ENCODE measurements around the gene CRYBG2. TPM values are rescaled to one million over a fixed set of nuclear protein-coding genes. Genes with fewer than 3 reads are reported as not detected.

The CRYBG2 gene
- polyA plus RNA-seq, 3 donors = 0.52 TPM; not detected in 2

- peaks cover 7% of the 10 kb centered on the region for H3K4me1 Mint-ChIP-seq
- Histone ChIP-seq H3K4me1 (ENCODE audit: control insufficient read depth in 1 of 2, insufficient read depth in 2 of 2, low read length in 2 of 2) (peaks cover 6 to 10% of the 10 kb centered on the region in 2 donors), H3K36me3 (replicated peaks in 1 of 2; ENCODE audit: control insufficient read depth in 1 of 2, insufficient read depth in 2 of 2, low read length in 2 of 2) (no peaks in the 10 kb centered on the region), H3K9ac (ENCODE audit: insufficient read depth, low read length, poor library complexity, severe bottlenecking) (no peak overlapping the region), H3K27me3 (ENCODE audit: control insufficient read depth in 2 of 2, insufficient read depth in 2 of 2, low read length in 2 of 2) (no peaks in the 10 kb centered on the region), H2AFZ (ENCODE audit: insufficient read depth, low read depth, low read length, poor library complexity, severe bottlenecking) (no peak overlapping the region), H3K79me2 (ENCODE audit: insufficient read depth, low read length) (no peaks in the 10 kb centered on the region), H3K9me3 (replicated peaks in 1 of 2; ENCODE audit: control insufficient read depth in 1 of 2, insufficient read depth in 1 of 2, low read length in 2 of 2) (no peaks in the 10 kb centered on the region), H3K27ac (ENCODE audit: low read depth in 1 of 2, low read length in 2 of 2) (no peak overlapping the region), H4K20me1 (ENCODE audit: insufficient read depth, low read length) (no peaks in the 10 kb centered on the region), H3K4me3 (replicated peaks in 1 of 3; ENCODE audit: low read depth in 2 of 3, low read length in 3 of 3) (no peak overlapping the region), H3K4me2 (replicated peaks; ENCODE audit: extremely low read depth, low read length, poor library complexity, severe bottlenecking) (no peak overlapping the region)
- no peak for TF ChIP-seq CTCF (IDR thresholded peaks at IDR 0.05)
- H3K9me3 Mint-ChIP-seq = no peaks in the 10 kb centered on the region
- intact Hi-C loops (cut with micrococcal nuclease) = no loop called here
- WGBS (ENCODE audit: insufficient coverage) = no CpG with 5 or more reads among the region's 5 CpGs
- H3K27me3 Mint-ChIP-seq (ENCODE audit: low read depth in 3 of 3) = peaks cover 0 to 2% (median 2%) of the 10 kb centered on the region in 3 donors
- no peak for DNase-seq
- no peak overlapping the region for H3K4me3 Mint-ChIP-seq
- H3K27ac Mint-ChIP-seq = peak overlapping the region in 1 of 7 donors; percentile 13
- H3K36me3 Mint-ChIP-seq = no peaks in the 10 kb centered on the region
These were observed 4.1 kb downstream of the CRYBG2 start for GRCh38 chr1:26349877-26350244.

- no peaks in the 10 kb centered on the region for H3K9me3 ChIP-seq (replicated peaks in 1 of 2; ENCODE audit: control insufficient read depth in 1 of 2, insufficient read depth in 1 of 2, low read length in 2 of 2)
- H3K27me3 ChIP-seq (ENCODE audit: control insufficient read depth in 2 of 2, insufficient read depth in 2 of 2, low read length in 2 of 2) = no peaks in the 10 kb centered on the region
- no peaks in the 10 kb centered on the region for H3K9me3 Mint-ChIP-seq
- 94% methylated on average over 2 of the region's 7 CpGs for WGBS (ENCODE audit: insufficient coverage)
- no peak overlapping the region for H3K27ac Mint-ChIP-seq
- no peak overlapping the region for H3K4me3 ChIP-seq (replicated peaks in 1 of 3; ENCODE audit: low read depth in 2 of 3, low read length in 3 of 3)
- peaks cover 0 to 2% (median 2%) of the 10 kb centered on the region in 3 donors for H3K27me3 Mint-ChIP-seq (ENCODE audit: low read depth in 3 of 3)
- no peaks in the 10 kb centered on the region for H3K36me3 Mint-ChIP-seq
- no peak for TF ChIP-seq CTCF (IDR thresholded peaks at IDR 0.05)
- no peaks in the 10 kb centered on the region for H3K79me2 ChIP-seq (ENCODE audit: insufficient read depth, low read length)
- no peak overlapping the region for H3K9ac ChIP-seq (ENCODE audit: insufficient read depth, low read length, poor library complexity, severe bottlenecking)
- no peak overlapping the region for H2AFZ ChIP-seq (ENCODE audit: insufficient read depth, low read depth, low read length, poor library complexity, severe bottlenecking)
- no peaks in the 10 kb centered on the region for H4K20me1 ChIP-seq (ENCODE audit: insufficient read depth, low read length)
- no peak overlapping the region for H3K4me2 ChIP-seq (replicated peaks; ENCODE audit: extremely low read depth, low read length, poor library complexity, severe bottlenecking)
- H3K4me1 Mint-ChIP-seq = peaks cover 7% of the 10 kb centered on the region
- intact Hi-C loops (cut with micrococcal nuclease) = no loop called here
- no peak overlapping the region for H3K27ac ChIP-seq (ENCODE audit: low read depth in 1 of 2, low read length in 2 of 2)
- H3K4me3 Mint-ChIP-seq = no peak overlapping the region
- DNase-seq = no peak
- H3K36me3 ChIP-seq (replicated peaks in 1 of 2; ENCODE audit: control insufficient read depth in 1 of 2, insufficient read depth in 2 of 2, low read length in 2 of 2) = no peaks in the 10 kb centered on the region
- H3K4me1 ChIP-seq (ENCODE audit: control insufficient read depth in 1 of 2, insufficient read depth in 2 of 2, low read length in 2 of 2) = peaks cover 6 to 10% of the 10 kb centered on the region in 2 donors
These were observed 4.6 kb downstream of the CRYBG2 start for GRCh38 chr1:26349188-26349876.

Data from CD14-positive monocyte (primary cell).